Endometrium (tissue), 2 donors: ENCODE results near the gene SMARCA5.

Experiments
- FAIRE-seq: peaks from 2 replicates; lab custom pipeline; 2012; peaks lifted over from hg19 to GRCh38; lab: Jason Lieb, UNC
- donor health status: control.
- donor health status: control.

The SMARCA5 gene

GRCh38 chr4:143531788-143532491, 18.4 kb downstream of the SMARCA5 start:
- peak; percentile 31 for FAIRE-seq

GRCh38 chr4:143538979-143539669, 25.6 kb downstream of the SMARCA5 start:
- FAIRE-seq: no peak

GRCh38 chr4:143539670-143540023, 26.1 kb downstream of the SMARCA5 start:
- FAIRE-seq: no peak

- no peak for FAIRE-seq
Measured at GRCh38 chr4:143549928-143550327, 36.4 kb downstream of the SMARCA5 start.

GRCh38 chr4:143554728-143555597, 41.5 kb downstream of the SMARCA5 start:
- FAIRE-seq: no peak

GRCh38 chr4:143555676-143556075, 42.2 kb downstream of the SMARCA5 start:
- no peak for FAIRE-seq

GRCh38 chr4:143558286-143558685, 44.8 kb downstream of the SMARCA5 start:
- FAIRE-seq: no peak

GRCh38 chr4:143558823-143559756, 45.6 kb downstream of the SMARCA5 start:
- no peak for FAIRE-seq

GRCh38 chr4:143559757-143560147, 46.2 kb downstream of the SMARCA5 start:
- no peak for FAIRE-seq

GRCh38 chr4:143564472-143564871, 51.0 kb downstream of the SMARCA5 start:
- FAIRE-seq: no peak

- no peak for FAIRE-seq
Measured at GRCh38 chr4:143575331-143575730, 61.8 kb downstream of the SMARCA5 start.

- no peak for FAIRE-seq
Measured at GRCh38 chr4:143581331-143581946, 67.9 kb downstream of the SMARCA5 start.

GRCh38 chr4:143585548-143585947, 72.0 kb downstream of the SMARCA5 start:
- FAIRE-seq: no peak

GRCh38 chr4:143586080-143586479, 72.6 kb downstream of the SMARCA5 start:
- FAIRE-seq: no peak

GRCh38 chr4:143587703-143588102, 74.2 kb downstream of the SMARCA5 start:
- no peak for FAIRE-seq

- no peak for FAIRE-seq
Measured at GRCh38 chr4:143597276-143597675, 83.8 kb downstream of the SMARCA5 start.

- no peak for FAIRE-seq
Measured at GRCh38 chr4:143598816-143599215, 85.3 kb downstream of the SMARCA5 start.

- FAIRE-seq: no peak
Measured at GRCh38 chr4:143599827-143600226, 86.3 kb downstream of the SMARCA5 start.

GRCh38 chr4:143606480-143606879, 93.0 kb downstream of the SMARCA5 start:
- no peak for FAIRE-seq
